ENCODE results near the gene REC114.
"Not testable (repeated sequence)": the region's sequence is repeated elsewhere in the genome, so short reads cannot be mapped to it uniquely, and the experiment has no call there.

The REC114 gene

DNA sequence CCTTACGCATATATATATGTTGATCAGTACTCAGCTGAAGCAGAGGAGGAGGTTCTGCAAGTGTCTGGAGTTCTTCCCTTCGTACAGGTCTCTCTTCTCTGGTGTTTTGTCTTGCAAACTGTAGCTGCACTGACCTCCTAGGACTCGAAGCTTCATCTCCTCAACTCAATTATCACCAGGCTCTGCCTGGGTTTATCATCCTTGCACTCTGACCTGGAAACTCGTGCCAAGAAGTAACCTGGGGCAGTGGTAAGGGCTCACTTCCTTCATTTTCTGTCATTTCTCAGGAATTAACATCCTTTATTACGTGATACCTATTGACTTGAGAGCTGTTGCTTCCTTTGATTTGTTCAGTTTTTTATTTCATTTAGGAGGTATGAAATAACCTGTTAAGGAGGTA, 14.4 kb downstream of the REC114 start:
- no peak for DNase-seq

DNA sequence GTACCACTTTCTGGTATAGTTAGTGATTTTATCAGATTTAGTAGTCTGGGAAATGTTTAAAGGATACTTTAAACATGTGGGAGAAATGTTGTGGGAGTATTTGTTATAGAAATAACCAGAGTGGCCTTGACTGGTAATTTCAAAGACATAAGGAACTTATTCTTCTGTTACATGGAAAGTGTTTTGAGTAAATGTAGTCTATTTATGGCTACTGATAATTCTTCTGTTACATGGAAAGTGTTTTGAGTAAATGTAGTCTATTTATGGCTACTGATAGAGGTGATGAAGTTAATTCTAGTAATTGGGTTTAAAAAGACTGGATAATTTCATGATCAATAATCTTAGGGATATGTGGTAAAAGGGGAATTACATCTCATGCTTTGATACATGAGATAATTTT, 17.7 kb downstream of the REC114 start:
- DNase-seq = no peak

DNA sequence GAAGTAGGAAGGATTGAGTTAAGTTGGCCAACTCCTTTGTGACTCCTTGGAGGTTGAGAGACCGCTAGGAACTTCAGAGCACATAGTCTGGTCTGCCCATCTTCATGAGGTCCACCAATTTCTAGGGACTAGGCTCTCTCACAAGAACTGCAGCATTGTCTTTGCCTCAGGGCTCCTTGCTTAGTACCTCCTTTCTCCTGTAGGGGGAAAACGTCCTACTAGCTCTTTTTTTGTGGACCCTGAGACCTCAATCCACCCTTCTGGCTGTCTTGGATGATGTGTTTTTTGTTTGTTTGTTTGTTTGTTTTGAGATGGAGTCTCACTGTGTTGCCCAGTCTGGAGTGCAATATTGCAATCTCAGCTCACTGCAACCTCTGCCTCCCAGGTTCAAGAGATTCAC, 21.6 kb downstream of the REC114 start:
- DNase-seq = no peak

DNA sequence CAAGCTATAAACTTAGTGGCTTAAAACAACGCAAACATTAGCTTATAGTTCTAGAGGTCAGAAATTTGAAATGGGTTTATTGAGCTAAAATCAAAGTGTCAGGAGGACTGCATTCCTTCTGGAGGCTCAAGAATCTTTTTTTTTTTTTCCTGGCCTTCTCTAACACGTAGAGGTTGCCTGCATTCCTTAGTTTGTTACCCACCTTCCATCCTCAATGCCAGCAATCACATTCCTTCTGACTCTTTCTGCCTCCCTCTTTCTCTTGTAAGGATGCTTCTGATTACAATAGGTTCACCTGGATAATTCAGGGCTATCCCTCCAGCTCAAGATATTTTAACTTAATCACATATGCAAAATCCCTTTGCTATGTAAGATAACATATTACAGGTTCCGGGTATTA, 24.8 kb downstream of the REC114 start:
- DNase-seq = no peak

DNA sequence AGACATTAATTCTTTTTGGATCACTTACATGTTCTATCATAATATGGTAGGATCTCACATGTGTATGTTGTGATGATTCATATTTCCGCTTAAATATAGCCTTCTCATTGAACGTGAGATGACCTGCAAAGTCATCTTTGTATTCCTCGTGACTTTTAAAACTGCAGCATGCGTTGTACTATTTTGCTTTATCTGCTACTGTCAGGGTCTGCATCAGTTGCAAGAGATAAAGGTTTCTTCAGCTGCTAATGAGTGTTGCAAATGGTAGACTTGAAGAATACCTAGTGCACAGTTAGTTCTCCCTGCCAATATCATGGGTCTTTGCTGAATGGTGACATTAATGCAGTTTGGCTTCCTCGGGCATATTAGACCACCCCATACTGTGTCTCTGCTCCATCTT, 31.8 kb downstream of the REC114 start:
- DNase-seq = no peak

DNA sequence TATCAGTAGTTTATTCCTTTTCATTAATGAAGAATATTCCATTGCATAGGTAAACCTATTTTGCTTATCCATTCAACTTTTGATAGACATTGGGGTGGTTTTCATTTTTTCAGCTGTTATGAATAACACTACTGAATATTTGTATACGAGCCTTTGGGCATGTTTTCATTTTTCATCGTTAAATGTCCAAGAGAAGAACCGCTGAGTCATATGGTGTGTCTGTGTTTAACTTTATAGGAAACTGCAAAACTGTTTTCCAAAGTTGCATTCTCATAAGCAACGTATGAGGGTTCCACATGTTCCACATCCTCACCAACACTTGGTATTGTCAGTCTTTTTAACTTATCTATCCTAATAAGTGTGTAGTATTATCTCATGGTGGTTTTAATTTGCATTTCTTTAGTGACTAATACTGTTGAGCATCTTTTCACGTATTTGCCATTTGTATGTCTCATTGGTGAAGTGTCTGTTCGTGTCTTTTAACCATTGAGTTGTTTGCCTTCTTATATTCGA, 33.8 kb downstream of the REC114 start:
- DNase-seq = no peak

DNA sequence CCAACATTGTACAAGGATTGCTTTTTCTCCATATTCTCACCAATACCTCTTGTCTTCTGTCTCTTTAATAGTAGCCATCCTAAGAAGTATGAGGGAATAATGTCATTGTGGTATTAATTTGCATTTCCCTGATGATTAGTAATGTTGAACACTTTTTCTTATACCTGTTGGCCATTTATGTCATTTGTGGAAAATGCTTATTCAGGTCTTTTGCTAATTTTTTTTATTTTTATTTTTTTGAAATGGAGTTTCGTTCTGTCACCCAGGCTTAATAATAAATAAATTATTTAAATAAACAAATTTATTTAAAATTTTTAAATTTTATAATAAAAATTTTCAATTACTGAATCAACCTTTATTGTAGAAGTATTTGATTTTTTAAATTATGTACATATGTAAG, 37.1 kb downstream of the REC114 start:
- DNase-seq = no peak

DNA sequence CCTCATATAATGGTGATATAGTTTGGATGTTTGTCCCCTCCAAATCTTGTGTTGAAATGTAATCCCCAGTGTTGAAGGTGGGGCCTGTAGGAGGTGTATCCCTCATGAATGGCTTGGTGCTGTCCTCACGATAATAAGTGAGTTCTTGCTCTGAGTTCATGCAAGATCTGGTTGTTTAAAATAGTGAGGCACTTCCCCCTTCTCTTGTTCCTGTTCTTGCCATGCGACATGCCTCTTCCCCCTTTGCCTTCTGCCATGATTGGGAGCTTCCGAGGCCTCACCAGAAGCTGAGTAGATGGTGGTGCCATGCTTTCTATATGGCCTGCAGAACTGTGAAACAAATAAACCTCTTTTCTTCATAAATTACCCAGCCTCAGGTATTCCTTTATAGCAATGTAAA, 39.2 kb downstream of the REC114 start:
- DNase-seq = no peak

DNA sequence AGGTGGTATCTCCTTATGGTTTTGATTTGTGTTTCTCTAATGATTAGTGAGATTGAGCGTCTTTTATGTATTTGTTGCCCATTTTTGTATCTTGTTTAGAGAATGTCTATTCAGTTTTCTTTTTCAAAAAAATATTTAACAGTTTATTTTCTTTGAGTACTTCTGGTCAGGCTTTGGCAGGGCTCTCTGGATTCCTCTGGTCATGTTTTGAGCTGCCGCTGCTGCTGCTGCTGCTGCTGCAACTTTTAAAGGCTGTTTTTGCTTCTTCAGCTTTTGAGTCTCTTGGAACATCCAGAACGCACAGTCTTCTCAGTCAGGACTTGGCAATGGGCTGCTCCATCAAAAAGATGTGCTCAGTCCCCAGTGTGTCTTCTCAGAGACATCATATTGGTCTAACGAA, 40.1 kb downstream of the REC114 start:
- no peak for DNase-seq

DNA sequence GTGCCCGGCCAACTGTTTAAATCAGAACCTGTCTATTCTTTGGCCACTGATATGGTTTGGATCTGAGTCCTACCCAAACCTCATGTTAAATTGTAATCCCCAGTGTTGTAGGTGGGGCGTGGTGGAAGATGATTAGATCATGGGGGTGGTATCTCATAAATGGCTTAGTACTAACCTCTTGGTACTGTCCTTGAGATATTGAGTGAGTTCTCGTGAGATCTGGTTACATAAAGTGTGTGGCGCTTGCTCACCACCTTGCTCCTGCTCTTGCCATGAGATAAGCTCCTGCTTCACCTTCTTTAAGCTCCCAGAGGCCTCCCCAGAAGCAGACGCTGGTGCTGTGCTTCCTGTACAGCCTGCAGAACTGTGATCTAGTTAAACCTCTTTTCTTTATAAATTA, 42.4 kb downstream of the REC114 start:
- DNase-seq = no peak

DNA sequence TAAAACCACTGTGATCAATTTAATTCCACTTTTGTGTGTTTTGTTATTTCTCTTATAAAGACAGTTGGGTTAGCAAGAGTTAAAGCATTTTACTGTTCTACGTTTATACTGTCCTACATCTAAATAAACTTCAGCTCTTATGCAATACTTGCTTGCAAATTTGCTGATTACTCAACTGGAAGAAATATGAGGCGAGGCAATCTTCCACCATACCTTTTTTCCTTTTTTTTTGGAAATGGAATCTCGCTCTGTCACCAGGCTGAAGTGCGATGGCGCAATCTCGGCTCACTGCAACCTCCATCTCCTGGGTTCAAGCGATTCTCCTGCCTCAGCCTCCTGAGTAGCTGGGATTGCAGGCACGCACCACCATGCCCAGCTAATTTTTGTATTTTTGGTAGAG, 42.9 kb downstream of the REC114 start:
- DNase-seq = not testable (repeated sequence)

DNA sequence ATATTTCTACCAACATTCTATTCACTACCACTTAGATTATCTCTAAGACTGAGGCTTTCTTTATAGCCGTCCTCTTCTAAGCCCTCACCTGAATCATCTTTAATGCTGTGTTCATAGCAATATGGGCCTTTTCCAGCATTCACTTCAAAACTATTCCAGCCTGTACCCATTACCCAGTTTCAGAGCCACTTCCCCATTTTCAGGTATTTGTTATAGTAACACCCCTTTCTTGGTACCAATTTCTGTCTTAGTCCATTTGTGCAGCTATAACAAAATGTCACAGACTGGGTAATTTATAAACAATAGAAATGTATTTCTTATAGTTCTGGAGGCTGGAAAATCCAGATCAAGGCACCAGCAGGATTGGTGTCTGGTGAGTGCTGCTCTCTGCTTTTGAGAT, 45.7 kb downstream of the REC114 start:
- no peak for DNase-seq

DNA sequence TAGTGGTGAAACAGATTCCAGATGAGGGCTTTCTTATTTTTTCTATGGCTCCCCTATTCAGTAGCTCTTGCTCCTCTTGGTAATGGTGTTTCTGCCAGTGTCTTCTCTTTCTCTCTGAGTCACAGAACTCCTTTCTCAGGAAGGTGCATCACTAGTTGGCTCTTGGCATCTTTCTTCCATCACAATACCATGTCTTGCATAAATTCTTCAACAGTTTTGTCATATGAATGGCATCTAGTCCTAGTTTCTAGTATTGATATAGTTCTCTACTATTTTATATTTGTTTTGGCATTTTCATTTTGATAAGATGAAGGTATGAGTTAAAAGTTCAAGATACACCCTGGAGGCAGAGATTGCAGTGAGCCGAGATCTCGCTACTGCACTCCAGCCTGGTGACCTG, 51.0 kb downstream of the REC114 start:
- DNase-seq = no peak

DNA sequence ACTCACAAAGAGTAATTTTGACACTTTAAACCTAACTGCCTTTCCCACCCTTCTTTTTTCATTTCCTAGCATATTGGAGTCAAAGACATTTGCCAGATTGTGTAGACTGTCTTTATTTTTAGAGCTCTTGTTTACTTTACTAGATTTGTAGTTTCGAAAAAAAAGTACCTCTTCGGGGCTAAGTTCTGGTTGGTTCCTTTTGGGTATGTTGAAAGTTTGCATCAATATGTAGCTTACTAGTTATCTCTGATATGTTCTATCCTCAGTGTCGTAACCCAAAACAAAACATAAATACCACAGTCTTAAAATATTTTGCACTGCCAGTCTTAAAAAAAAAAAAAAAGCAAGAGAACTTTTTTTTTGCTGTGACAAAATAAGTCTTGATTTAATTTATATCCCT, 52.2 kb downstream of the REC114 start:
- no peak for DNase-seq

DNA sequence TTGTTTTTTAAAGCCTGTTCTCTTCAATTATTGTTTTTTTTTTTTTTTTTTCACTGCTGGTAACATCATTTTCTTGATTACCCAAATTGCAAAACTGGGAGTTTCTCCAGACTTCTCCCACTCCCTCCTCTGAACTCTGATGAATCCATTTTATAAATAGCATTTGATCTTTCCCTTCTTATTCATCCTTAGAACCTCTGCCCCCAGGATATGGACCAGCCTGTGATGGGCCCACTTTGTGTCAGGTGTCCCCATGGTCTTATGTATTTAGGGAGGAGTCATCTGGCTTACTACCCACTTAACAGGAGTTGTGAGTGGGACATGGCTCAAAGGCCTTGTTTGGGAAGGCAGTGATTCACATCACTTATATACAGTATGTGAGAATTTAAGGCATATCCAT, 57.7 kb downstream of the REC114 start:
- DNase-seq = no peak

DNA sequence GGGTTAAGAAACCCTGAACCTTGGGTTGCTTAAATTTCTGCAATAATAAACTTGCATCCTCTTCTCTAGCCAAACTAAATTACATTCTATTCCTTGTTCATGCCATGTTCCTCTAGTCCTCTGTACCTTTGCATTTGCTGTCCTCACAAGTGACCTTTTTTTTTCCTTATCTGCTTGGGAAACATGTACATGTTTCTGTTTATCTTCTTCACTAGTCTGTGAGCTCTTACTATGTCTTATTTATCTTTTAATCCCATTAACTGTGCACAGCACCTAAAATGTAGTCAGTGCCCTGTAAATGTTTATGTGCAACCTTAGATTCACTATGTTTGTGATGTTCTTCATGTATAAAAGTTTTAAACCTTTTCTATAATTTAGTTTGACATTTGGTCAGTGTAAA, 61.9 kb downstream of the REC114 start:
- no peak for DNase-seq

DNA sequence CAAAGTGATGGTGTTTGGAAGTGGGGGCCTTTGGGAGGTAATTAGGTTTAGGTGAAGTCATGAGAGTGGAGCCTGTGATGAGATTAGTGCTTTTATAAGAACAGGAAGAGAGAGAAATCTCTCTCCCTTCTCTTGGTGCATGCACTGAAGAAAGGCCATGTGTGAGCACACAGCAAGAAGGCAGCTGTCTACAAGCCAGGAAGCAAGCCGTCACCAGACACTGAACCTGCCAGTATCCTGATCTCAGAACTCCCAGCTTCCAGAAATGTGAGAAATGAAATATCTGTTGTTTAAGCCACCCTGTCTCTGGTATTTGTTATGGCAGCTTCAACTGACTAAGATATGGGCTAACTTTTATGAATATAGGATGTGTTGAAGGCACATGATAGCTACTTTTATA, 72.6 kb downstream of the REC114 start:
- no peak for DNase-seq

DNA sequence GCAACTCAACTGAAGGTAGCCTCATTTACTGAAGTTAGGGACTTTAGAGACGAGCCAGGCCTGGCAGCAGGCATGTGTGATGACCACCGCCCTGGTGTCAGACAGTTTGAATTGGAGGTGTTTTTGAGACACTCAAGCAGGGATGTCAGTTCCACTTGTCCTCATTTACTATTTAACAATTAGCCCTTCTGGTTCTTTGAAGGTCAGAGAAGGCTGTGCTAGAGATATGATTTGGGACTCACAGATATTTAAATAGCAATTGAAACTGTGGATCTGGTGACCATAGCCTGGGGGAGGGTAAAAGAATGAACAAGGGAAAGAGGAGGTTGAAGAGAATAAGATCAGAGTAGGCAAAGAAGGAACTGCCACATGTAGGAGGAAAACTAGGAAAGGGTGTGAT, 74.6 kb downstream of the REC114 start:
- no peak for DNase-seq

DNA sequence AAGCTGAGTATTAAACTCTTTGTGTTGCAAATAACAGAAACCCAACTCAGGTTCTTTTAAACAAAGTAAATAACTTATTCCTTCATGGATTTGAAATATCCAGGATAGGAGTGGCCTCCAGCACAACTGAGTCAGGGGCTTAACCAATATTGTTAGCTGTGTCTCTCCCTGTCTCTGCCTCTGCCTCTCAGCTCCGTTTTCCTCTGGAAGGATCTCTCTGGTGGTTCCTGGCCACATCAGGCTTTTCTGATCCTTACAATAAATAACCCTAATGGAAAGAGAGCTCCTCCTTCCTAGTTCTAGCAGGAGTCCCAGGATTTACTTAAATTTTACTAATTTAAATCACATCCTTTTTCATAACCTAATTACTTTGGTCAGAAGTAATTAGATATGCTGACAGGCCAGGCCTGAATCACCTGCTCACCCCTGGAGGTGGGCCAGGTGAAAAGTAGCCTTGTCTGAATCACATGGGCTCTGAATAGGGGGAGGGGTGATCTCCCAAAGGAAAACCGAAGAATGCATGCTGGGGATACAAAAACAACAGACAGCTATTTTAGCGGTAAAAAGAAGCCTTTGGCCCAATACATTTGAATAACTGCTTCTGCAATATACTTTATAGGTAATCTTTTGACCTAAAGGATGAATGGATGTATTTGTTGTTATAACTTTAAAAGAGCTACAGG, 75.4 kb downstream of the REC114 start:
- DNase-seq = no peak

DNA sequence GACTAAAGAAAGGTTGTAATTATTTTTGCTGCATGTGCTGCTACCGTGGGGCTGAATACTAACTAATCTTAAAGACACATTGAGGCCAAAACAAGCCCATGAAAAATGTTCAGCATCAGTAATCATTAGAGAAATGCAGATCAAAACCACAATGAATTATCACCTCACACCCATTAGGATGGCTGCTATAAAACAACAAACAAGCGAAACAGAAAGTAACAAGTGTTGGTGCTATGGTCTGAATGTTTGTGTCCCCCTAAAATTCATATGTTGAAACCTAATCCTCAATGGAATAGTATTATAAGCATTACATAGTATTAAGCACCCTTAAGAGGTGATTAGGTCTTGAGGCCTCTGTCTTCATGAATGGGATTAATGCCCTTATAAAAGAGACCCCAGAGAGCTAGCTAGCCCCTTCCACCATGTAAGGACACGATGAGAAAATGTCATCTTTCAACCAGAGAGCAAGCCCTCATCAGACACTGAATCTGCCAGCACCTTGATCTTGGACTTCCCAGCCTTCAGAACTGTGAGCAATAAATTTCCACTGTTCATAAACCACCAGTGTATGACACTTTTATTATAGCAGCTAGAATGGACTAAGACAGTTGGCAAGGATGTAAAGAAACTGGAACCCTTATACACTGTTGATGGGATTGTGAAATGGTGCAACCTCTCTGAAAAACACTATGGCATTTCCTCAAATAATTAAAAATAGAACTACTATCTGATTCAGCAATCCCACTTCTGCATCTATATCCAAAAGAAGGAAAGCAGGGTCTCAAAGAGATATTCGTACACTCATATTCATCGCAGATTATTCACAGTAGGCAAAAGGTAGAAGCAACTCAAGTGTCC, 76.1 kb downstream of the REC114 start:
- no peak for DNase-seq

DNA sequence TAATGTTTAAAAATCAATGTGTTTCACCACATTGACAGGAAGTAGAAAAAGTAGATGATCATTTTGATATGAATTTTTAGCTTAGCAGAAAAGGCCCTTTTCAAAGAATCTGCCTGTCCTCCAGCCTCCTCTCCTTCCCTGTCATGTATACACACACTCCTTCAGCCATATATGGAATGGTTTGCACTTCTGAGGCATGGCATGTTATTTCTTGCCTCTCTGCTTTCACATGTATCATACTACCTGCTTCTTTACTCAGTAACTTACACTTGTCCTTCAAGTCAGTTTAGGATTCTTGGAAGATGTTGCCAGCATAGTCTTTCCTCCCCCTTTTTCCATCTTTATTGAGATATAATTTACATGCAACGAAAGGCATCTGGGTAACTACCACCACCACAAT, 79.0 kb downstream of the REC114 start:
- DNase-seq = no peak

DNA sequence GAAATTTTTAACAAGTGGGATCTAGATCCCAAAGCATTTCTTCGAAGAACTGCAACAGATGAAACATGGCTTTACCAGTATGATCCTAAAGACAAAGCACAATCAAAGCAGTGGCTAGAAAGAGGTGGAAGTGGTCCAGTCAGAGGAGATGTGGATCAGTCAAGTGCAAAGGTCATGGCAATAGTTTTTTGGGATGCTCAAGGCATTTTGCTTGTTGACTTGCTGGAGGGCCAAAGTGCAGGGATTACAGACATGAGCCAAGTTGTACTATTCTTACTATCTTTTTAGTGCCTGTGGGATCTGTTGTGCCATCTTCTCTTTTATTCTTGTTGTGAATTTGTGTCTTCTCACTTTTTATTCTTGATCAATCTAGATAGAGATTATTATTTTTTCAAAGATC, 82.0 kb downstream of the REC114 start:
- no peak for DNase-seq

DNA sequence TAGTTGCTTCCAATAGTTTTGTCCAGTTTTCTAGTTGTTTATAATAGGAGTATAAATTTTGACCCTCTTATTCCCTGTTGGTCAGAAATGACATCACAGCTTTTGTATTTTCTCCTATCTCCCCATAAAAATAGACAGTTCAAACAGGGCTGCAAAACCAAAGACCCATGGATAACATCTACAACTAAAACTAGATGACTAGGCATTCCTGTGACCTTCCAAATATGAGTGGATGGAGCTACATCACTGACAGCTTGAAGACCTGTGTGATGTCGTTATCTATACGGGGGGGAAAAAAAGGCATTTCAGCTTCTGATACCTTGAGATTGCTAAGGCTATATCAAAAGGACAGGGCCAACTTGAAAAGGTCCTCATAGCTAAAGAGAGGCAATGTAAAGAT, 84.6 kb downstream of the REC114 start:
- no peak for DNase-seq

DNA sequence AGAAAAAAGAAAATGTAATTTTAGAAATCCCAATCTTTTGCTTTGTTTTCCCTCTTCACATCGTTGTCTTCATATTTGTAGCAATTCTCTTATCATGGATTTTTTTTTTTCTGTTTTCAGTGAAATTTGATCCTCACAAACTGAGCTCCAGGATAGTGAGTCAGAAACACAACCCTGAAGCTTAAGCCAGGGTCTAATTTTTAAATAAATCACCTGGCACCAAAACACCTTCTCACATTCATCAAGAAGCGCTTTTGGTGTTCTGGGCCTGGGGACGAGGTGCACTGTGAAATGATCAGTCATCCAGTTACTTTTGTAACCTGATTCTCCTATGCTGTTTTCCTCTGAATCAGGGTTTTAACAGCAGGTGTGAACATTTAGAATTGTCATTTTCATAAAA, 87.7 kb downstream of the REC114 start:
- DNase-seq = no peak

DNA sequence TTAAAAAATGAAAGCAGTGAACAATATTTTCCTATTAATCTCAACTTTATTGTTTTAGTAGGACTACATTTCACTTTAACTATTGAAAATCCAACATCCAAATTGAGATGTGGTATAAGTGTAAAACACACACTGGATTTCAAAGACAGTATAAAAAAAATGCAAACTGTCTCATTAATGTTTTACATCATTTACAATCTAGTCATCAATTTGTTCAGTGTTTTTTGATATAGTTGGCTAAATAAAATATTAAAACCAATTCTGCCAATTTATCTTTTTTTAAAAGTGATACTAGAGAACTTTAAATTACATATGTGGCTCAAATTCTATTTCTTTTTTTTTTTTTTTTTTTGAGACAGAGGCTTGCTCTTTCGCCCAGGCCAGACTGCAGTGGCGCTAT, 95.2 kb downstream of the REC114 start:
- DNase-seq = no peak

Data from NCI-H1694 treated with DMSO at 0.1 percent for 48 hours (cell line).